Activated CD8-positive, alpha-beta memory T cell treated with anti-CD3 and anti-CD28 coated beads, Interleukin-2, amount 50 U/mL, for 1 hour (primary cell): Measurements from ENCODE around the gene UBE2N.

Experiments
- DNase-seq: peaks from one replicate; pipeline ENCODE4 v3.0.0-alpha.2; 2020; ENCODE audit errors: extremely low read depth

UBE2N gene

GRCh38 chr12:93356214-93356613 is 85.5 kb downstream of the UBE2N start:
- DNase-seq, result no peak
